WTC11 (cell line): ENCODE data around the gene GDPGP1. TPM values are rescaled to one million over a fixed set of nuclear protein-coding genes. Genes with fewer than 3 reads are reported as not detected.

Experiments used
- ATAC-seq: fragments of 200-7000 bp; cut with Tn5 transposase; 2 replicates; pipeline ENCODE4 v1.10.0; 2021; ENCODE audit warnings: mild to moderate bottlenecking, moderate library complexity
- CTCF ChIA-PET: fragments of 300-600 bp; sonication (Branson Sonifier 250); formaldehyde crosslinking; loops from one replicate; lab custom pipeline; 2021; ENCODE audit warnings: antibody characterized with exemption; lab: Charles Lee
- POLR2A ChIA-PET: fragments of 350-600 bp; sonication (Branson Sonifier 250); formaldehyde crosslinking; loops from one replicate; lab custom pipeline; 2021; ENCODE audit warnings: antibody characterized with exemption; lab: Charles Lee
- DNase-seq: peaks from one replicate; pipeline ENCODE4 v3.0.0; 2021; ENCODE audit warnings: low spot score
- H3K27ac Mint-ChIP-seq: 2 replicates; pipeline ENCODE4 v1.8.0; 2021; ENCODE audit warnings: mixed read lengths
- H3K27me3 Mint-ChIP-seq: 2 replicates; pipeline ENCODE4 v1.8.0; 2021; ENCODE audit warnings: low read depth, mild to moderate bottlenecking, moderate library complexity, mixed read lengths
- H3K36me3 Mint-ChIP-seq: 2 replicates; pipeline ENCODE4 v1.8.0; 2021; ENCODE audit warnings: mixed read lengths
- H3K4me1 Mint-ChIP-seq: 2 replicates; pipeline ENCODE4 v1.8.0; 2022; ENCODE audit warnings: mixed read lengths
- H3K4me3 Mint-ChIP-seq: 2 replicates; pipeline ENCODE4 v1.8.0; 2021; ENCODE audit warnings: mild to moderate bottlenecking, moderate library complexity, mixed read lengths
- H3K9me3 Mint-ChIP-seq: 2 replicates; pipeline ENCODE4 v1.8.0; 2021; ENCODE audit warnings: mixed read lengths
- ATF1 ChIP-seq: sonication (generic); formaldehyde crosslinking; IDR thresholded peaks from 2 replicates; pipeline ENCODE4 v1.8.1; 2023; ENCODE audit warnings: mild to moderate bottlenecking, moderate library complexity, missing genetic modification reagents
- ATF2 ChIP-seq: sonication (generic); formaldehyde crosslinking; IDR thresholded peaks from 2 replicates; pipeline ENCODE4 v1.8.1; 2022; ENCODE audit warnings: low read depth, missing genetic modification reagents, borderline replicate concordance
- CREB1 ChIP-seq: sonication (generic); formaldehyde crosslinking; IDR thresholded peaks from 2 replicates; pipeline ENCODE4 v1.8.0; 2023; ENCODE audit warnings: mild to moderate bottlenecking, missing genetic modification reagents
- CREM ChIP-seq: sonication (generic); formaldehyde crosslinking; IDR thresholded peaks from 2 replicates; pipeline ENCODE4 v1.8.1; 2022; ENCODE audit warnings: mild to moderate bottlenecking, missing genetic modification reagents, moderate library complexity
- FOXJ3 ChIP-seq: sonication (generic); formaldehyde crosslinking; IDR thresholded peaks from 2 replicates; pipeline ENCODE4 v1.9.0; 2021; ENCODE audit warnings: missing genetic modification reagents, mild to moderate bottlenecking, borderline replicate concordance
- FOXK1 ChIP-seq: sonication (generic); formaldehyde crosslinking; IDR thresholded peaks from 2 replicates; pipeline ENCODE4 v1.8.0; 2022; ENCODE audit warnings: mild to moderate bottlenecking, moderate library complexity, missing genetic modification reagents
- FOXP1 ChIP-seq: sonication (generic); formaldehyde crosslinking; IDR thresholded peaks from 2 replicates; pipeline ENCODE4 v1.8.0; 2022; ENCODE audit warnings: missing genetic modification reagents, mild to moderate bottlenecking, moderate library complexity, borderline replicate concordance
- JAZF1 ChIP-seq: fragments of 250-450 bp; sonication (Bioruptor Pico); IDR thresholded peaks from 2 replicates; pipeline ENCODE4 v1.9.0; 2021; ENCODE audit warnings: moderate library complexity, mild to moderate bottlenecking, inconsistent platforms
- JUN ChIP-seq: sonication (generic); formaldehyde crosslinking; IDR thresholded peaks from 2 replicates; pipeline ENCODE4 v1.8.0; 2023; ENCODE audit warnings: mild to moderate bottlenecking, missing genetic modification reagents
- KAT7 ChIP-seq: sonication (generic); formaldehyde crosslinking; IDR thresholded peaks from 2 replicates; pipeline ENCODE4 v1.8.1; 2023; ENCODE audit warnings: missing genetic modification reagents, mild to moderate bottlenecking, borderline replicate concordance
- MYBL2 ChIP-seq: sonication (generic); formaldehyde crosslinking; IDR thresholded peaks from 2 replicates; pipeline ENCODE4 v1.8.1; 2023; ENCODE audit warnings: mild to moderate bottlenecking, moderate library complexity, missing genetic modification reagents
- NFATC4 ChIP-seq: fragments of 250-450 bp; sonication (Bioruptor Pico); IDR thresholded peaks from 2 replicates; pipeline ENCODE4 v1.9.0; 2021; ENCODE audit warnings: mild to moderate bottlenecking
- NFE2L1 ChIP-seq: sonication (generic); formaldehyde crosslinking; IDR thresholded peaks from 2 replicates; pipeline ENCODE4 v1.8.1; 2023; ENCODE audit warnings: missing genetic modification reagents
- NFYB ChIP-seq: sonication (generic); formaldehyde crosslinking; conservative IDR thresholded peaks from 2 replicates; pipeline ENCODE4 v1.8.0; 2022; ENCODE audit warnings: low read depth, missing genetic modification reagents
- NR3C1 ChIP-seq: sonication (generic); formaldehyde crosslinking; conservative IDR thresholded peaks from 2 replicates; pipeline ENCODE4 v1.8.1; 2023; ENCODE audit warnings: low read depth, mild to moderate bottlenecking, missing genetic modification reagents
- OVOL2 ChIP-seq: fragments of 250-450 bp; sonication (Bioruptor Pico); IDR thresholded peaks from 2 replicates; pipeline ENCODE4 v1.9.0; 2021; ENCODE audit warnings: mild to moderate bottlenecking, borderline replicate concordance
- RELA ChIP-seq: sonication (generic); formaldehyde crosslinking; IDR thresholded peaks from 2 replicates; pipeline ENCODE4 v1.8.1; 2022; ENCODE audit warnings: missing genetic modification reagents, mild to moderate bottlenecking, borderline replicate concordance
- SMAD3 ChIP-seq: sonication (generic); formaldehyde crosslinking; IDR thresholded peaks from 2 replicates; pipeline ENCODE4 v1.8.0; 2022; ENCODE audit warnings: missing genetic modification reagents, mild to moderate bottlenecking, borderline replicate concordance
- SMAD4 ChIP-seq: sonication (generic); formaldehyde crosslinking; IDR thresholded peaks from 2 replicates; pipeline ENCODE4 v1.8.0; 2022; ENCODE audit warnings: mild to moderate bottlenecking, missing genetic modification reagents
- SP1 ChIP-seq: sonication (generic); formaldehyde crosslinking; conservative IDR thresholded peaks from 2 replicates; pipeline ENCODE4 v1.8.1; 2022; ENCODE audit warnings: missing genetic modification reagents
- TCF7 ChIP-seq: sonication (generic); formaldehyde crosslinking; IDR thresholded peaks from 2 replicates; pipeline ENCODE4 v1.8.0; 2022; ENCODE audit warnings: mild to moderate bottlenecking, low read depth, missing genetic modification reagents, moderate library complexity
- USF1 ChIP-seq: sonication (generic); formaldehyde crosslinking; IDR thresholded peaks from 2 replicates; pipeline ENCODE4 v1.8.0; 2022; ENCODE audit warnings: mild to moderate bottlenecking, missing genetic modification reagents
- USF2 ChIP-seq: sonication (generic); formaldehyde crosslinking; IDR thresholded peaks from 2 replicates; pipeline ENCODE4 v1.8.1; 2023; ENCODE audit warnings: mild to moderate bottlenecking, missing genetic modification reagents, moderate library complexity
- ZBTB43 ChIP-seq: sonication (generic); formaldehyde crosslinking; IDR thresholded peaks from 2 replicates; pipeline ENCODE4 v1.8.1; 2023; ENCODE audit warnings: mild to moderate bottlenecking, missing genetic modification reagents
- ZMAT4 ChIP-seq: fragments of 250-450 bp; sonication (Bioruptor Pico); IDR thresholded peaks from 2 replicates; pipeline ENCODE4 v1.9.0; 2021; ENCODE audit warnings: mild to moderate bottlenecking
- ZNF121 ChIP-seq: sonication (generic); formaldehyde crosslinking; IDR thresholded peaks from 2 replicates; pipeline ENCODE4 v1.8.0; 2023; ENCODE audit warnings: missing genetic modification reagents
- ZNF138 ChIP-seq: sonication (generic); formaldehyde crosslinking; conservative IDR thresholded peaks from 2 replicates; pipeline ENCODE4 v1.8.1; 2022; ENCODE audit warnings: mild to moderate bottlenecking, moderate library complexity, missing genetic modification reagents
- ZNF425 ChIP-seq: fragments of 250-450 bp; sonication (Bioruptor Pico); conservative IDR thresholded peaks from 2 replicates; pipeline ENCODE4 v1.9.0; 2021; ENCODE audit warnings: mild to moderate bottlenecking
- total RNA-seq: library from RNA; stranded (reverse); gene quantifications from 3 replicates; pipeline ENCODE4 v1.2.3, GENCODE V29; 2021

Gene GDPGP1
- total RNA-seq, 1 experiment from 2014 or later, result 2.6 TPM

- CTCF ChIA-PET, result interaction anchor here (1.0 kb wide), 1 partner anchor 64 kb away, joined by 3 read pairs; no protein-coding TSS in a partner anchor
- H3K36me3 Mint-ChIP-seq, result peaks cover 12% of the 10 kb centered on the region; the same call in 1 of the 2 replicates
Observed at GRCh38 chr15:90207252-90207651, 26.8 kb upstream of the GDPGP1 start.

GRCh38 chr15:90208356-90208755, 25.7 kb upstream of the GDPGP1 start:
- Mint-ChIP-seq H3K36me3 (peaks cover 12% of the 10 kb centered on the region; the same call in 1 of the 2 replicates), H3K4me3 (no peak overlapping the region), H3K27ac (no peak overlapping the region), H3K27me3 (no peaks in the 10 kb centered on the region), H3K4me1 (peaks cover 2% of the 10 kb centered on the region; the same call in 1 of the 2 replicates), H3K9me3 (no peaks in the 10 kb centered on the region)
- no peak for DNase-seq
- POLR2A ChIA-PET, result no interaction called here
- CTCF ChIA-PET, result interaction anchor here (1.2 to 2.7 kb wide), 2 partner anchors 13 to 85 kb away, joined by 5 to 8 read pairs; no protein-coding TSS in a partner anchor
- no peak for ATAC-seq
- TF ChIP-seq ZMAT4, result no peak
- no peak for TF ChIP-seq USF1
- TF ChIP-seq ZBTB43 (CRISPR knock-in tag), result no peak
- no peak for TF ChIP-seq CREB1 (CRISPR knock-in tag)
- TF ChIP-seq ZNF138 (CRISPR knock-in tag), result no peak
- no peak for TF ChIP-seq JAZF1 (CRISPR knock-in tag)
- TF ChIP-seq TCF7 (CRISPR knock-in tag), result no peak
- no peak for TF ChIP-seq RELA (CRISPR knock-in tag)
- no peak for TF ChIP-seq FOXP1 (CRISPR knock-in tag)
- TF ChIP-seq CREM (CRISPR knock-in tag), result no peak
- no peak for TF ChIP-seq JUN (CRISPR knock-in tag)
- no peak for TF ChIP-seq FOXJ3 (CRISPR knock-in tag)
- no peak for TF ChIP-seq NFATC4 (CRISPR knock-in tag)
- no peak for TF ChIP-seq NFYB
- no peak for TF ChIP-seq USF2
- no peak for TF ChIP-seq SMAD4 (CRISPR knock-in tag)
- TF ChIP-seq SMAD3 (CRISPR knock-in tag), result no peak
- no peak for TF ChIP-seq OVOL2 (CRISPR knock-in tag)

More at GRCh38 chr15:90207252-90207651, 26.8 kb upstream of the GDPGP1 start:
- Mint-ChIP-seq H3K4me1 (peaks cover 12% of the 10 kb centered on the region), H3K9me3 (no peaks in the 10 kb centered on the region), H3K27me3 (no peaks in the 10 kb centered on the region)
- ATAC-seq, result no peak
- POLR2A ChIA-PET, result no interaction called here
- DNase-seq, result no peak
- TF ChIP-seq USF1 (no peak), NFE2L1 (CRISPR knock-in tag) (no peak), FOXK1 (no peak), KAT7 (CRISPR knock-in tag) (no peak), ZNF425 (CRISPR knock-in tag) (no peak), ZNF121 (CRISPR knock-in tag) (no peak), ATF2 (CRISPR knock-in tag) (no peak), MYBL2 (CRISPR knock-in tag) (no peak), SP1 (CRISPR knock-in tag) (no peak), NR3C1 (CRISPR knock-in tag) (no peak), SMAD3 (CRISPR knock-in tag) (no peak), ATF1 (CRISPR knock-in tag) (no peak)
- TF ChIP-seq, all 79 proteins: peak for 0
- Mint-ChIP-seq H3K27ac (no peak overlapping the region), H3K4me3 (no peak overlapping the region)
